DND-41 (cell line): Measurements from ENCODE around the gene OR6S1.
"Not testable (repeated sequence)": the region's sequence is repeated elsewhere in the genome, so short reads cannot be mapped to it uniquely, and the experiment has no call there.

Experiments
- ATAC-seq: fragments of 200-7000 bp; cut with Tn5 transposase; 3 replicates; pipeline ENCODE4 v1.9.1; 2021; ENCODE audit warnings: low read depth; ENCODE audit not compliant: insufficient read depth
- DNase-seq: peaks from one replicate; pipeline ENCODE4 v3.0.0-alpha.2; 2020
- H2AFZ ChIP-seq: 2 replicates; pipeline ENCODE4 v1.6.0; 2012; ENCODE audit warnings: low read depth, low read length
- H3K27ac ChIP-seq: 2 replicates; pipeline ENCODE4 v1.5.1; 2012; ENCODE audit warnings: low read length, inconsistent platforms
- H3K27me3 ChIP-seq: fragments of 200-600 bp; sonication (generic); 2 replicates; pipeline ENCODE4 v1.6.0; 2012; ENCODE audit warnings: low read length, mild to moderate bottlenecking, inconsistent platforms; ENCODE audit not compliant: insufficient read depth, poor library complexity
- H3K36me3 ChIP-seq: 2 replicates; pipeline ENCODE4 v1.5.1; 2012; ENCODE audit warnings: low read length, inconsistent platforms; ENCODE audit not compliant: insufficient read depth
- H3K4me1 ChIP-seq: 2 replicates; pipeline ENCODE4 v1.5.1; 2012; ENCODE audit warnings: mild to moderate bottlenecking, low read length; ENCODE audit not compliant: insufficient read depth
- H3K4me2 ChIP-seq: 2 replicates; pipeline ENCODE4 v1.6.0; 2012; ENCODE audit warnings: mild to moderate bottlenecking, moderate library complexity, low read length, inconsistent platforms; ENCODE audit not compliant: insufficient read depth
- H3K4me3 ChIP-seq, 2 experiments: fragments of 200-600 bp in 1 of 2; shearing (Covaris generic) in 1 of 2; 2 replicates each; pipeline ENCODE4 v1.5.1; 2012 to 2016; ENCODE audit warnings: inconsistent platforms in 2 of 2, low read length in 2 of 2, mild to moderate bottlenecking in 2 of 2, low read depth in 1 of 2, moderate library complexity in 1 of 2
- H3K79me2 ChIP-seq: 2 replicates; pipeline ENCODE4 v1.6.0; 2012; ENCODE audit warnings: low read length, inconsistent platforms; ENCODE audit not compliant: insufficient read depth
- H3K9ac ChIP-seq: 2 replicates; pipeline ENCODE4 v1.6.0; 2012; ENCODE audit warnings: low read depth, mild to moderate bottlenecking, inconsistent platforms, low read length, moderate library complexity
- H3K9me3 ChIP-seq: 2 replicates; pipeline ENCODE4 v1.5.1; 2012; ENCODE audit warnings: low read length, moderate library complexity, mild to moderate bottlenecking, inconsistent platforms; ENCODE audit not compliant: insufficient read depth, severe bottlenecking
- H4K20me1 ChIP-seq: 2 replicates; pipeline ENCODE4 v1.6.0; 2012; ENCODE audit warnings: low read length; ENCODE audit not compliant: insufficient read depth
- EZH2 ChIP-seq: IDR thresholded peaks from 3 replicates; pipeline ENCODE4 v1.6.1; 2012; ENCODE audit warnings: borderline replicate concordance, low read depth, mild to moderate bottlenecking, moderate library complexity, low read length, inconsistent platforms; ENCODE audit not compliant: severe bottlenecking
- TF ChIP-seq, protein P1 (sequence below): IDR thresholded peaks from 2 replicates; pipeline ENCODE4 v1.5.1; 2012; ENCODE audit warnings: borderline replicate concordance, low read length, moderate library complexity, mild to moderate bottlenecking; ENCODE audit not compliant: poor library complexity, severe bottlenecking; ENCODE audit errors: extremely low read depth

The OR6S1 gene

DNA sequence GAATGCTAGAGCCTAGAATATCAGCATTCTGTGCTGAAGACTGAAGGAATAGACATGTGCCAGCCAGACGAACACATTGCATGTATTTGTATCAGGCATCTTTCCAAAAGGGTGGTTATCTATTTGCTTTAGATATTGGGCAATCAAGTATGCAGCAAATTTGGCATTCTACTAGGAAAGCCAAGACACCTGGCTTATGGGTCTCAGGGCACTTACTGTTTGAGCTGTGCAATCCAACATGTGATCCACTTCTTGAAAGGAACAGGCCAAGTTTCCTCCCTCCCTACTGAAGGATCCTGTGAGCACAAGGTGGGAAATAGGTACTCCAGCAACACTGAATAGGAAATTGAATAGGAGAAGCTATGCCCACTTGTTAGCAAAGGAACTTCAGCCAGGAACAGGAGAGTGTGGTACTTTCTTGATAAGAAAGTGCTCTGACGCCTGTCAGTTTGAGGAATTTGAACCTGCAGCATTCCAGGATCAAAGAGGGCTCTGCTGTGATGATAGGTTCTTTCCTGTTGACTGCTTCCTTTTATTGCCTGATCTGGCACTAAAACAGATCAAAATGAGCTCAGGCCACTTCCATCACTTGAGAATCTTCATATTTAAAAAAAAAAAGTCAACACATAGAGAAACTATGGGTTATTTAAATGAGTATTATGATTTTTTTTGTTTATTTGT lies 20.6 kb downstream of the OR6S1 start:
- TF ChIP-seq EZH2 = no peak
- TF ChIP-seq, protein P1, sequence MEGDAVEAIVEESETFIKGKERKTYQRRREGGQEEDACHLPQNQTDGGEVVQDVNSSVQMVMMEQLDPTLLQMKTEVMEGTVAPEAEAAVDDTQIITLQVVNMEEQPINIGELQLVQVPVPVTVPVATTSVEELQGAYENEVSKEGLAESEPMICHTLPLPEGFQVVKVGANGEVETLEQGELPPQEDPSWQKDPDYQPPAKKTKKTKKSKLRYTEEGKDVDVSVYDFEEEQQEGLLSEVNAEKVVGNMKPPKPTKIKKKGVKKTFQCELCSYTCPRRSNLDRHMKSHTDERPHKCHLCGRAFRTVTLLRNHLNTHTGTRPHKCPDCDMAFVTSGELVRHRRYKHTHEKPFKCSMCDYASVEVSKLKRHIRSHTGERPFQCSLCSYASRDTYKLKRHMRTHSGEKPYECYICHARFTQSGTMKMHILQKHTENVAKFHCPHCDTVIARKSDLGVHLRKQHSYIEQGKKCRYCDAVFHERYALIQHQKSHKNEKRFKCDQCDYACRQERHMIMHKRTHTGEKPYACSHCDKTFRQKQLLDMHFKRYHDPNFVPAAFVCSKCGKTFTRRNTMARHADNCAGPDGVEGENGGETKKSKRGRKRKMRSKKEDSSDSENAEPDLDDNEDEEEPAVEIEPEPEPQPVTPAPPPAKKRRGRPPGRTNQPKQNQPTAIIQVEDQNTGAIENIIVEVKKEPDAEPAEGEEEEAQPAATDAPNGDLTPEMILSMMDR = no peak
- Histone ChIP-seq H3K9ac (no peak overlapping the region), H3K27me3 (no peaks in the 10 kb centered on the region), H3K79me2 (no peaks in the 10 kb centered on the region), H3K9me3 (no peaks in the 10 kb centered on the region), H3K36me3 (no peaks in the 10 kb centered on the region), H3K27ac (no peak overlapping the region), H2AFZ (no peak overlapping the region), H3K4me2 (no peak overlapping the region), H3K4me1 (no peaks in the 10 kb centered on the region), H4K20me1 (no peaks in the 10 kb centered on the region), H3K4me3 (no peak overlapping the region)
- ATAC-seq = no peak
- DNase-seq = no peak

DNA sequence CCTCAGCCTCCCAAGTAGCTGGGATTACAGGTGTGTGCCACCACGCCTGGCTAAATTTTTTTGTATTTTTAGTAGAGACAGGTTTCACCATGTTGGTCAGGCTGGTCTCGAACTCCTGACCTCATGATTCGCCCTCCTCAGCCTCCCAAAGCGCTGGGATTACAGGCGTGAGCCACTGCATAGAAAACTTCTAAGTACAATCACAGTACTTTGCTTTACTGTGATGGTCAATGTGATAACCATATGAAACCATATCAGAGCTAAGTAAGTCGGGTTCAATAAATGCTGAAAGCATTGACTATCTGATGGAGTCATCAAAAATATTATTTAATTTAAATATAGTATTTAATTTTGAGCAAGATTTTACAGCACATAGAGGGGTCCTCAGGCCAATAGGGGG lies 21.8 kb downstream of the OR6S1 start:
- H3K27ac ChIP-seq, DNase-seq, H3K9me3 ChIP-seq, H2AFZ ChIP-seq, H3K79me2 ChIP-seq, H3K4me2 ChIP-seq, H3K4me1 ChIP-seq, H4K20me1 ChIP-seq, ATAC-seq, H3K4me3 ChIP-seq, H3K36me3 ChIP-seq, H3K27me3 ChIP-seq, H3K9ac ChIP-seq: not testable (repeated sequence)

DNA sequence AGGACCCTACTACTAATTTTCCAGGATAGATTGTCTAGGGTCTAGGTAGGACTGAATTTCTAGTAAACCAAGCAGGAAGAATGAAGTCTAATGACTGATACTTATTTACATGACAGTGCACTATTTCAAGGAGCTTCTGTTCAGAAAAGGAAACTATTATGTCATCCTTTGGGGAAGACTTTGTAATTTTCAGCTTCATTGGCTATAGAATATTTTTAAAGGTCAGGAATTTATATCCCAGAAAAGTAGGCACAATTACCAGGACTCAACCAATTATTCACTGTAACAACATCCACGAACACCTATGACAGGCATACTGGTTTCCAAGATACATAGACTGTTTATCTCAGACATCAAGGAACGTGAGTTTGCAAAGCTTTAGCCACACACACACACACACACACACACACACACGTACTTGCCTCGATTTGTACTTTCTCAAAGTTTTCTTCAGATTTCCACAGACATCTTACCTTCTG lies 23.2 kb downstream of the OR6S1 start:
- TF ChIP-seq, protein P1 = no peak
- TF ChIP-seq EZH2 = no peak
- ATAC-seq (no peak), DNase-seq (no peak)
- Histone ChIP-seq H3K9ac (no peak overlapping the region), H3K36me3 (no peaks in the 10 kb centered on the region), H3K9me3 (no peaks in the 10 kb centered on the region), H4K20me1 (no peaks in the 10 kb centered on the region), H3K4me2 (no peak overlapping the region), H3K27me3 (no peaks in the 10 kb centered on the region), H3K4me1 (peaks cover 16% of the 10 kb centered on the region), H3K27ac (no peak overlapping the region), H3K79me2 (no peaks in the 10 kb centered on the region), H2AFZ (no peak overlapping the region), H3K4me3 (no peak overlapping the region)

DNA sequence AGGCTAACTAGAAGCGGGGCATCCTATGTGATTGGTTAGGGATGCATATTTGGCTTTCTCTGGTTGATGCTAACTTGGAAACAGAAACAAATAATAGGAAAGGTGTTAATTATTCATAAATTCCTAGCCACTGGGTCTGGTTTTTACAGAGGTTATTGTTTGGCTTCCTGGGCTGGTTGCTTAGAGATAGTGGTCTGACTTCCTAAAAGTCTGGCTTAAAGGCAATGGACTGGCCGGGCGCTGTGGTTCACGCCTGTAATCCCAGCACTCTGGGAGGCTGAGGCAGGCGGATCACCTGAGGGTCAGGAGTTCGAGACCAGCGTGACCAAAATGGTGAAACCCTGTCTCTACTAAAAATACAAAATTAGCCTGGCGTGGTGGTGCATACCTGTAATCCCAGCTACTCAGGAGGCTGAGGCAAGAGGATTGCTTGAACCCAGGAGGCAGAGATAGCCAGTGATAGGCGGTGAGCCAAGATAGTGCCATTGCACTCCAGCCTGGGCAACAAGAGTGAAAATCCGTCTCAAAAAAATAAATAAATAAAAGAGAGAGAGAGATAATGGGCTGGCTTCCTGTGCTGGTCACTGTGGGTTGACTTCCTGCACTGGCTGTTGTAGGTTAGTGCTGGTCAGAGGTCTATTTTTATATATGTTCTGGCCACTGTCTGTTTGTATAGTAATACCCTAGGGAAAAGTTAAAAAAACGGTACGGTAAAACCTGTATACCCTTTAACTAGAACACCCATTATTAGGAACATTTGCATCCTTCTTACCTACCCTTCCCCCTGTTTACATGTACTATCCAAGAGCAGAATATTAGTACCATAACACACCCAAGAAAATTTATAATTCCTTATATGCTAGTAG lies 24.1 kb downstream of the OR6S1 start:
- Histone ChIP-seq H3K4me3 (no peak overlapping the region), H3K9ac (no peak overlapping the region), H3K4me2 (no peak overlapping the region), H4K20me1 (no peaks in the 10 kb centered on the region), H2AFZ (no peak overlapping the region), H3K9me3 (no peaks in the 10 kb centered on the region), H3K36me3 (no peaks in the 10 kb centered on the region), H3K27ac (no peak overlapping the region), H3K4me1 (peaks cover 25% of the 10 kb centered on the region), H3K27me3 (no peaks in the 10 kb centered on the region), H3K79me2 (no peaks in the 10 kb centered on the region)
- TF ChIP-seq EZH2 = no peak
- TF ChIP-seq, protein P1 = no peak
- DNase-seq (no peak), ATAC-seq (no peak)
